ENCODE measurements around the gene NFIX. TPM values are rescaled to one million over a fixed set of nuclear protein-coding genes. Genes with fewer than 3 reads are reported as not detected.

NFIX gene
- total and polyA plus RNA-seq, 7 experiments from 2014 or later = 0.41 to 7.7 (median 5.9) TPM

GRCh38 chr19:13007292-13008045 lies 12.2 kb downstream of the NFIX start:
- Histone ChIP-seq H3K4me1 (ENCODE audit: control insufficient read depth in 2 of 2, insufficient read depth in 2 of 2, low read length in 2 of 2) (peaks cover 0 to 2% of the 10 kb centered on the region in 2 donors), H3K27me3 (ENCODE audit: control insufficient read depth in 2 of 2, insufficient read depth in 2 of 2, low read length in 2 of 2) (peaks cover 0 to 12% of the 10 kb centered on the region in 2 donors), H3K9me3 (ENCODE audit: control insufficient read depth in 2 of 3, low read length in 3 of 3) (no peaks in the 10 kb centered on the region), H3K4me3 (ENCODE audit: low read length) (no peak overlapping the region), H3K36me3 (ENCODE audit: control insufficient read depth in 2 of 3, insufficient read depth in 3 of 3, low read length in 3 of 3) (no peaks in the 10 kb centered on the region), H3K27ac (ENCODE audit: low read depth, low read length) (no peak overlapping the region)
- intact Hi-C loops (cut with micrococcal nuclease) = no loop called here
- Mint-ChIP-seq H3K4me3 (no peak overlapping the region), H3K4me1 (peaks cover under 1 to 12% (median 7%) of the 10 kb centered on the region in 7 donors), H3K27me3 (peaks cover 16 to 37% (median 25%) of the 10 kb centered on the region in 5 donors), H3K36me3 (peaks cover 0 to 16% (median 3%) of the 10 kb centered on the region in 5 donors), H3K9me3 (no peaks in the 10 kb centered on the region), H3K27ac (no peak overlapping the region)
- ATAC-seq (no peak), DNase-seq (no peak)
- ChIA-PET POLR2A (interaction anchor here (0.6 kb wide), 1 partner anchor 51 kb away, joined by 3 read pairs; no protein-coding TSS in a partner anchor), CTCF (interaction anchor here (0.7 kb wide), 1 partner anchor 42 kb away, joined by 3 read pairs; no protein-coding TSS in a partner anchor)

- Mint-ChIP-seq H3K9me3 (peaks cover 0 to 2% (median 0%) of the 10 kb centered on the region in 11 donors), H3K27me3 (peaks cover 33 to 50% (median 42%) of the 10 kb centered on the region in 5 donors), H3K4me3 (peak overlapping the region in 2 of 10 donors; percentile 12 to 54), H3K36me3 (peaks cover 0 to 12% (median 3%) of the 10 kb centered on the region in 5 donors), H3K4me1 (peaks cover 13 to 28% (median 22%) of the 10 kb centered on the region in 7 donors), H3K27ac (no peak overlapping the region)
- ChIA-PET CTCF (interaction anchor here (0.6 kb wide), 1 partner anchor 33 kb away, joined by 3 read pairs; no protein-coding TSS in a partner anchor), POLR2A (no interaction called here)
- ATAC-seq (no peak), DNase-seq (no peak)
- Histone ChIP-seq H3K4me1 (ENCODE audit: control insufficient read depth in 2 of 2, insufficient read depth in 2 of 2, low read length in 2 of 2) (peaks cover 5 to 9% of the 10 kb centered on the region in 2 donors), H3K27me3 (ENCODE audit: control insufficient read depth in 2 of 2, insufficient read depth in 2 of 2, low read length in 2 of 2) (peaks cover 3 to 26% of the 10 kb centered on the region in 2 donors), H3K27ac (ENCODE audit: low read depth, low read length) (no peak overlapping the region), H3K4me3 (ENCODE audit: low read length) (no peak overlapping the region), H3K9me3 (ENCODE audit: control insufficient read depth in 2 of 3, low read length in 3 of 3) (no peaks in the 10 kb centered on the region), H3K36me3 (ENCODE audit: control insufficient read depth in 2 of 3, insufficient read depth in 3 of 3, low read length in 3 of 3) (no peaks in the 10 kb centered on the region)
- intact Hi-C loops (cut with micrococcal nuclease) = no loop called here
Observed at GRCh38 chr19:13008926-13009787, 13.9 kb downstream of the NFIX start.

GRCh38 chr19:13010038-13010991 lies 15.0 kb downstream of the NFIX start:
- Mint-ChIP-seq H3K9me3 (peaks cover 0 to 2% (median 0%) of the 10 kb centered on the region in 11 donors), H3K4me3 (peak overlapping the region in 1 of 10 donors; percentile 16), H3K27ac (no peak overlapping the region), H3K27me3 (peaks cover 42 to 59% (median 53%) of the 10 kb centered on the region in 5 donors), H3K4me1 (peaks cover 17 to 33% (median 27%) of the 10 kb centered on the region in 7 donors), H3K36me3 (peaks cover 0 to 10% (median 4%) of the 10 kb centered on the region in 5 donors)
- H3K27ac ChIP-seq (ENCODE audit: low read depth, low read length) = no peak overlapping the region
- no peaks in the 10 kb centered on the region for H3K9me3 ChIP-seq (ENCODE audit: control insufficient read depth in 2 of 3, low read length in 3 of 3)
- no peaks in the 10 kb centered on the region for H3K36me3 ChIP-seq (ENCODE audit: control insufficient read depth in 2 of 3, insufficient read depth in 3 of 3, low read length in 3 of 3)
- CTCF ChIA-PET = interaction anchor here (0.8 kb wide), 1 partner anchor 51 kb away, joined by 3 read pairs; no protein-coding TSS in a partner anchor
- H3K4me1 ChIP-seq (ENCODE audit: control insufficient read depth in 2 of 2, insufficient read depth in 2 of 2, low read length in 2 of 2) = peaks cover 5 to 9% of the 10 kb centered on the region in 2 donors
- intact Hi-C loops (cut with micrococcal nuclease) = loop anchor here in 1 of 2 donors (5.0 kb wide), 1 partner anchor 52 kb away; no protein-coding TSS in a partner anchor
- ATAC-seq = no peak
- no peak for DNase-seq
- POLR2A ChIA-PET = interaction anchor here (0.7 kb wide), 1 partner anchor 14 kb away, joined by 3 read pairs; no protein-coding TSS in a partner anchor
- peaks cover 3 to 32% of the 10 kb centered on the region in 2 donors for H3K27me3 ChIP-seq (ENCODE audit: control insufficient read depth in 2 of 2, insufficient read depth in 2 of 2, low read length in 2 of 2)
- H3K4me3 ChIP-seq (ENCODE audit: low read length) = no peak overlapping the region

GRCh38 chr19:13010992-13011652 lies 15.8 kb downstream of the NFIX start:
- ChIA-PET POLR2A (no interaction called here), CTCF (interaction anchor here (0.8 kb wide), 1 partner anchor 50 kb away, joined by 3 read pairs; no protein-coding TSS in a partner anchor)
- ATAC-seq = no peak
- H3K36me3 Mint-ChIP-seq = peaks cover 0 to 9% (median 4%) of the 10 kb centered on the region in 5 donors
- Histone ChIP-seq H3K27ac (ENCODE audit: low read depth, low read length) (no peak overlapping the region), H3K36me3 (ENCODE audit: control insufficient read depth in 2 of 3, insufficient read depth in 3 of 3, low read length in 3 of 3) (no peaks in the 10 kb centered on the region), H3K9me3 (ENCODE audit: control insufficient read depth in 2 of 3, low read length in 3 of 3) (no peaks in the 10 kb centered on the region), H3K27me3 (ENCODE audit: control insufficient read depth in 2 of 2, insufficient read depth in 2 of 2, low read length in 2 of 2) (peaks cover 3 to 32% of the 10 kb centered on the region in 2 donors), H3K4me1 (ENCODE audit: control insufficient read depth in 2 of 2, insufficient read depth in 2 of 2, low read length in 2 of 2) (peaks cover 5 to 9% of the 10 kb centered on the region in 2 donors), H3K4me3 (ENCODE audit: low read length) (no peak overlapping the region)
- intact Hi-C loops (cut with micrococcal nuclease) = loop anchor here in 1 of 2 donors (5.0 kb wide), 1 partner anchor 51 kb away; no protein-coding TSS in a partner anchor
- H3K4me3 Mint-ChIP-seq = peak overlapping the region in 7 of 10 donors; percentile 12 to 94 (median 76)
- DNase-seq = no peak
- H3K9me3 Mint-ChIP-seq = peaks cover 0 to 2% (median 0%) of the 10 kb centered on the region in 11 donors
- peaks cover 17 to 33% (median 27%) of the 10 kb centered on the region in 7 donors for H3K4me1 Mint-ChIP-seq
- H3K27me3 Mint-ChIP-seq = peaks cover 42 to 65% (median 55%) of the 10 kb centered on the region in 5 donors
- H3K27ac Mint-ChIP-seq = no peak overlapping the region

GRCh38 chr19:13011653-13012389 lies 16.5 kb downstream of the NFIX start:
- Histone ChIP-seq H3K36me3 (ENCODE audit: control insufficient read depth in 2 of 3, insufficient read depth in 3 of 3, low read length in 3 of 3) (no peaks in the 10 kb centered on the region), H3K4me3 (ENCODE audit: low read length) (no peak overlapping the region), H3K4me1 (ENCODE audit: control insufficient read depth in 2 of 2, insufficient read depth in 2 of 2, low read length in 2 of 2) (peaks cover 5 to 9% of the 10 kb centered on the region in 2 donors), H3K27ac (ENCODE audit: low read depth, low read length) (no peak overlapping the region), H3K27me3 (ENCODE audit: control insufficient read depth in 2 of 2, insufficient read depth in 2 of 2, low read length in 2 of 2) (peaks cover 3 to 32% of the 10 kb centered on the region in 2 donors), H3K9me3 (ENCODE audit: control insufficient read depth in 2 of 3, low read length in 3 of 3) (no peaks in the 10 kb centered on the region)
- Mint-ChIP-seq H3K4me3 (peak overlapping the region in 6 of 10 donors; percentile 29 to 94 (median 82)), H3K27ac (no peak overlapping the region), H3K27me3 (peaks cover 42 to 72% (median 57%) of the 10 kb centered on the region in 5 donors), H3K4me1 (peaks cover 17 to 33% (median 27%) of the 10 kb centered on the region in 7 donors), H3K9me3 (peaks cover 0 to 2% (median 0%) of the 10 kb centered on the region in 11 donors), H3K36me3 (peaks cover 0 to 9% (median 4%) of the 10 kb centered on the region in 5 donors)
- ATAC-seq (no peak), DNase-seq (peak in 3 of 9 donors; percentile 10 to 32 (median 29))
- POLR2A ChIA-PET = no interaction called here
- intact Hi-C loops (cut with micrococcal nuclease) = loop anchor here in 1 of 2 donors (5.0 kb wide), 1 partner anchor 50 kb away; no protein-coding TSS in a partner anchor
- CTCF ChIA-PET = no interaction called here

Measured in naive thymus-derived CD4-positive, alpha-beta T cell (primary cell).